ENCODE data around the gene PBLD.
"Not testable (repeated sequence)": the region's sequence is repeated elsewhere in the genome, so short reads cannot be mapped to it uniquely, and the experiment has no call there.

The PBLD gene

DNA sequence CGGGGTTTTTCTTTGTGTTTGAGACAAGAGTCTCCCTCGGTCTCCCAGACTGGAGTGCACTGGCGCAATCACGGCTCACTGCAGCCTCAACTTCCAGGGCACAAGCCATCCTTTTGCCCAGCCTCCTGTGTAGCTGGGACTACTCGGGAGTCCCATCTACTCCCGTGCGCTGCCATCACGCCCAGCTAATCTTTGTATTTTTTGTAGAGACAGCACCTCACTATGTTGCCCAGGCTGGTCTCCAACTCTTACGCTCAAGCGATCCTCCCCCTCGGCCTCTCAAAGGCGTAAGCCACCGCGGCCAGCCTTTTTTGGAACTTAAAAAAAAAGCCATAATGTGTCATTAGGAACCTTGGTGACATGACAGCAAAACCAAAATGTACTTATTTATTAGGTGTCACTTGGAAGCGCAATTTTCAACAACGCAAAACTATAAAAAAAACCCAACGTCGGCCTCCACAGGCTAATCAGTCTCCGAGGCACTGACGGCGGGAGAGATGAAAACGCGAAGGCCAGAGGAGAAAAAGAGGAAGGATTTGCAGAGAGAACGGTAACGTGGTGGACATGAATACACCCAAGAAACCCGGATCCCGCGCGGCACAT lies 1.8 kb downstream of the PBLD start:
- no peak overlapping the region for H3K27ac ChIP-seq (ENCODE audit: low read length)
- no peak for DNase-seq (ENCODE audit: low read depth, low spot score)
- H3K27me3 ChIP-seq (ENCODE audit: control insufficient read depth, insufficient read depth, low read length) = no peaks in the 10 kb centered on the region
- H3K4me1 ChIP-seq (ENCODE audit: control insufficient read depth, insufficient read depth, low read length) = no peaks in the 10 kb centered on the region
- H3K4me3 ChIP-seq (ENCODE audit: low read length) = peak overlapping the region; percentile 80
- no CpG with 5 or more reads among the region's 29 CpGs for WGBS (ENCODE audit: insufficient coverage, insufficient read length)
- no peaks in the 10 kb centered on the region for H3K9me3 ChIP-seq (ENCODE audit: control insufficient read depth, insufficient read depth, low read length)
- no peaks in the 10 kb centered on the region for H3K36me3 ChIP-seq (ENCODE audit: control insufficient read depth, insufficient read depth, low read length)

DNA sequence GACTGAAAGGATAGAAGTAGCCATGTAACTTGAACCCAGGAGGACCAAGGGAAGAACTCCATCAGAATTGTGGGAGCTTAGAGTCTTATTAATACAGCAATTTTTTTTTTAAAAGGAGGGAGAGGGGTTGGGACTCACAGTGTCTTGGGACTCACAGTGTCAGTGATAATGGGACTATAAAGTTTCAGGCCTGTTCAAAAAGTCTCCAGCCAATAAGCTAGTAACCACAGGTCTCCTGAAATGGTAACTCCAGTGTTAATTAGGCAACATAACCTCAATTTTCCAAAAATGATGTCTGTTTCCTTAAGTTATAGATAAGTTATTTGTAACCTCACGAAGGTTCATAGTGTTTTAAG lies 3.2 kb downstream of the PBLD start:
- H3K36me3 ChIP-seq (ENCODE audit: control insufficient read depth, insufficient read depth, low read length) = no peaks in the 10 kb centered on the region
- DNase-seq (ENCODE audit: low read depth, low spot score) = no peak
- WGBS (ENCODE audit: insufficient coverage, insufficient read length) = no CpG with 5 or more reads among the region's 1 CpG
- H3K27ac ChIP-seq (ENCODE audit: low read length) = no peak overlapping the region
- no peaks in the 10 kb centered on the region for H3K4me1 ChIP-seq (ENCODE audit: control insufficient read depth, insufficient read depth, low read length)
- no peaks in the 10 kb centered on the region for H3K27me3 ChIP-seq (ENCODE audit: control insufficient read depth, insufficient read depth, low read length)
- H3K4me3 ChIP-seq (ENCODE audit: low read length) = no peak overlapping the region
- H3K9me3 ChIP-seq (ENCODE audit: control insufficient read depth, insufficient read depth, low read length) = no peaks in the 10 kb centered on the region

DNA sequence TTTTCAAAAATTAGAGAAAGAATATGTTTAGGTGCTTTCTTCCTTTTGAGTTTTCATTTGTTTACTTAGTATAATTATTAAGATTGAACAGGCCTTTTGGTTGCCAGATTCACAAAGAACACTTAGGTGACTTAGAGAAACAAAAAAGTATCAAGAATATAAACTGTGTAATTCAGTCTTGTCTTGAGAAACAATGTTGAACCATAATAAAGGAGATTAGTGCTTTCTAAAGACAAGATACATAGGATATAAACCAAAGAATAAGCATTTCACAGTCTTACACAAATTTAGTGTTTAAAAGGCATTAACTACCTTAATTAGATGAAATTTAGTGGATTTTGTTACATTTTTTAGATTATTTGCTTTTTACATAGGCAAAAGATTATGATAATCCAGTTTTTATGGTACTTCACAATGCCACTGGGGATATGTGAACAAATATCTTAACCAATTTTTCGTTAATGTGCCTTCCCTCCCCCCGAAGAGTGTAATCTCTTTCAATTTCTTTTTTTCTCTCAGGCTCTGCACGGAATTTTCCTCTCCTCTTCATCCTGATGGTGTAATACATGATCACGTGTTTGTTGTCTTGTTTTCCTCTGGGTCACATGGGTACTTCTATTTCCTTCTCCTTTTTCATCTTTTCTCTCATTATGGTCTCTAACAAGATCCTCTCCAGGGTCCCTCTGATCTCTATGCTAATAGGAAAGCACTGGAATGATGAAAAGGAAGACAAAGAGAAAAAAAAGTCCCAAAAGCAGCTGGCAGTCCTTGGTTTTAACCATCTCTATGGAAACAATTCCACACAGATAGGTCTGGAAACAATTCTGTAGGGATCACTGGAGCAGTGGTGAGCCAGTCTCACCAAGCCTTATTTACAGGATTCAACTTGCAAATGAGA lies 4.6 kb downstream of the PBLD start:
- H3K36me3 ChIP-seq (ENCODE audit: control insufficient read depth, insufficient read depth, low read length) = no peaks in the 10 kb centered on the region
- no peaks in the 10 kb centered on the region for H3K9me3 ChIP-seq (ENCODE audit: control insufficient read depth, insufficient read depth, low read length)
- H3K4me1 ChIP-seq (ENCODE audit: control insufficient read depth, insufficient read depth, low read length) = no peaks in the 10 kb centered on the region
- no peak for DNase-seq (ENCODE audit: low read depth, low spot score)
- H3K27ac ChIP-seq (ENCODE audit: low read length) = no peak overlapping the region
- no CpG with 5 or more reads among the region's 4 CpGs for WGBS (ENCODE audit: insufficient coverage, insufficient read length)
- H3K27me3 ChIP-seq (ENCODE audit: control insufficient read depth, insufficient read depth, low read length) = no peaks in the 10 kb centered on the region
- no peak overlapping the region for H3K4me3 ChIP-seq (ENCODE audit: low read length)

DNA sequence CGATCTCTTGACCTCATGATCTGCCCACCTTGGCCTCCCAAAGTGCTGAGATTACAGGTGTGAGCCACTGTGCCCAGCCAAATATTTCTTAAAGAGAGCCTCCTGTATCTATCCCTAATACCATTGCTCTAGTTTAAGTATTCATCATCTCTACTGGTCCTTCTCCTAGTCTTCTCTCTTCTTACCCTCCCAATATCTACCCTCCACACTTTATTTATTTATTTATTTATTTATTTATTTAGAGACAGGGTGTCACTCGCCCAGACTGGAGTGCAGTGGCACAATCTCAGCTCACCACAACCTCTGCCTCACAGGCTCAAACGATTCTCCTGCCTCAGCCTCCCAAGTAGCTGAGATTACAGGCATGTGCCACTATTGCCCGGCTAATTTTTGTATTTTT lies 8.3 kb downstream of the PBLD start:
- H3K4me3 ChIP-seq (ENCODE audit: low read length); H3K4me1 ChIP-seq (ENCODE audit: control insufficient read depth, insufficient read depth, low read length); H3K36me3 ChIP-seq (ENCODE audit: control insufficient read depth, insufficient read depth, low read length); H3K27ac ChIP-seq (ENCODE audit: low read length); H3K9me3 ChIP-seq (ENCODE audit: control insufficient read depth, insufficient read depth, low read length); H3K27me3 ChIP-seq (ENCODE audit: control insufficient read depth, insufficient read depth, low read length); DNase-seq (ENCODE audit: low read depth, low spot score): not testable (repeated sequence)
- WGBS (ENCODE audit: insufficient coverage, insufficient read length) = no CpG with 5 or more reads among the region's 4 CpGs

DNA sequence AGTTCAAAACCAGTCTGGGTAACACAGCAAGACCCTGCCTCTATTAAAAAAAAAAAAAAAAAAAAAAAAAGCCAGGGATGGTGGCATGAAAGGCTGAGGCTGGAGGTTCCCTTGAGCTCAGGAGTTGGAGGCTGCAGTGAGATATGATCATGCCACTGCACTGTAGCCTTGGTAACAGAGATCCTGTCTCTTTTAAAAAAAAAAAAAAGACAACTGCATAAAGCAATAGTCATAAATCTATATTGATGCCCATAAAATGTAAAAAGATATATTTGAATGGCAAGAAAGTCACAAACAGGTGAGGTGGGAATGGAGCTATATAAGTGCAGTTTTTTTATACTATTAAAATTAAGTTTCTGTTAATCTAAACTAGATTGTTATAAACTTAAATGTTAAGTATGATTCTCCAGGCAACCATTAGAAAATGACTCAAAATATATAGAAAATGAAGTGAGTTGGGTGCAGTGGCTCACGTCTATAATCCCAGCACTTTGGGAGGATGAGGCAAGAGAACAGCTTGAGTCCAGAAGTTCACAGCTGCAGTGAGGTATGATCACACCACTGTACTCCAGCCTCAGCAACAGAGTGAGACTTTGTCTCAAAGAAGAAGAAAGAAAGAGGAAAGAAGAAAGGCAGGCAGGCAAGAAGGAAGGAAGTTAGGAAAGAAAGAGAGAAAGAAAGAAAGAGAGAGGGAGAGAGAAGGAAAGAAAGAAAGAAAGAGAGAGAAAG lies 14.2 kb downstream of the PBLD start:
- no CpG with 5 or more reads among the region's 1 CpG for WGBS (ENCODE audit: insufficient coverage, insufficient read length)
- no peaks in the 10 kb centered on the region for H3K36me3 ChIP-seq (ENCODE audit: control insufficient read depth, insufficient read depth, low read length)

DNA sequence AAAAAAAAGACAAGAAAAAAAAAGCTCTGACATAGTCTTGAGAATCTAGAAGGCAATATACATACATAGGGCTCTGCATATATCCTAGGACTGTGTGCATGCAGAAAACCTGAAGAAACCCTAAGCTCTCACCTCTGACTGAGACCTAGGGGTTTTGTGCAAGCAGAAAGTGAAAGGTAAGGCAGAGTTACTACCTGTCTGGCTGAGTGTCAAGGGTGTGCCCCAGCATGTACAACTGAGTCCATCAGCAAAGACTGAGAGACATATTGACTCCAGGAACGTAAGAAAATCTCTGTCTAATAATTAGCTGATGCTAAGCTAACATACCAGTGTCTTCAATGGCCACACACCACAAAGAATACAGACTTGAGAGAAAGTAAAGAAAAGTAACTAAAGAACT lies 17.1 kb downstream of the PBLD start:
- Histone ChIP-seq H3K27ac (ENCODE audit: low read length) (no peak overlapping the region), H3K9me3 (ENCODE audit: control insufficient read depth, insufficient read depth, low read length) (no peaks in the 10 kb centered on the region)
- WGBS (ENCODE audit: insufficient coverage, insufficient read length) = no CpG with 5 or more reads among the region's 1 CpG

More for the DNA sequence above, 14.2 kb downstream of the PBLD start:
- H3K27ac ChIP-seq (ENCODE audit: low read length) = no peak overlapping the region
- H3K4me1 ChIP-seq (ENCODE audit: control insufficient read depth, insufficient read depth, low read length) = no peaks in the 10 kb centered on the region; the same call in 1 of the 2 replicates
- DNase-seq (ENCODE audit: low read depth, low spot score) = no peak
- H3K4me3 ChIP-seq (ENCODE audit: low read length) = no peak overlapping the region
- H3K9me3 ChIP-seq (ENCODE audit: control insufficient read depth, insufficient read depth, low read length) = no peaks in the 10 kb centered on the region
- no peaks in the 10 kb centered on the region for H3K27me3 ChIP-seq (ENCODE audit: control insufficient read depth, insufficient read depth, low read length)

DNA sequence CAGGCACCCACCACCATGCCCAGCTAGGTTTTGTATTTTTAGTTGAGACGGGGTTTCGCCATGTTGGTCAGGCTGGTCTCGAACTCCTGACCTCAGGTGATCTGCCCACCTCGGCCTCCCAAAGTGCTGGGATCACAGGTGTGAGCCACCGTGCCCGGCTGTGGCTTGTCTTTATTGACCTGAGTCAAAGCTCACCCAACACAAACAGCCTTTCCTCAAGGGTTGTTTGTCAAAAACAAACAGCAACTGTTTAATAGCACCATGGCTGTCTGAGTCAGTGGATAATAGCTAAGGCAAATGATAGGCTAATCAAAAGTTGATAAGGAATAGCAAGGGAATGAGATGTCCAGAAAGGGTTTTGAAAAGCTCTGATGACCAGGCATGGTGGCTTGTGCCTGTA lies 17.8 kb downstream of the PBLD start:
- WGBS (ENCODE audit: insufficient coverage, insufficient read length) = no CpG with 5 or more reads among the region's 6 CpGs
- not testable (repeated sequence) for H3K27ac ChIP-seq (ENCODE audit: low read length); H3K9me3 ChIP-seq (ENCODE audit: control insufficient read depth, insufficient read depth, low read length); H3K27me3 ChIP-seq (ENCODE audit: control insufficient read depth, insufficient read depth, low read length); H3K4me3 ChIP-seq (ENCODE audit: low read length); H3K4me1 ChIP-seq (ENCODE audit: control insufficient read depth, insufficient read depth, low read length); H3K36me3 ChIP-seq (ENCODE audit: control insufficient read depth, insufficient read depth, low read length); DNase-seq (ENCODE audit: low read depth, low spot score)

More for the DNA sequence above, 17.1 kb downstream of the PBLD start:
- Histone ChIP-seq H3K36me3 (ENCODE audit: control insufficient read depth, insufficient read depth, low read length) (no peaks in the 10 kb centered on the region), H3K4me3 (ENCODE audit: low read length) (no peak overlapping the region), H3K27me3 (ENCODE audit: control insufficient read depth, insufficient read depth, low read length) (no peaks in the 10 kb centered on the region), H3K4me1 (ENCODE audit: control insufficient read depth, insufficient read depth, low read length) (no peaks in the 10 kb centered on the region; the same call in 1 of the 2 replicates)
- DNase-seq (ENCODE audit: low read depth, low spot score) = no peak

DNA sequence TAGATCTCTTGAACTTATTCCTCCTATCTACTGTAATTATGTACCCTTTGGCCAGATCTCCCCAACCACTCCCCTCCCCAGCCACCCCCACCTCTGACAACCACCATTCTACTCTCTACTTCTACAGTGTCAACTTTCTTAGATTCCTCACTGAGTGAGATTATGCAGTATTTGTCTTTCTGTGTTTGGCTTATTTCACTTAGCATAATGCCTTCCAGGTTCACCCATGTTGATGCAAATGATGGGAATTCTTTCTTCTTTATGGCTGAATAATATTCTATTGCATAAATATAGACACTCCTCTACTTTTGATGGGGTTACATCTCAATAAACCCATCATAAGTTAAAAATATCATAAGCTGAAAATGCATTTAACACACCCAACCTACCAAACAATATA lies 22.2 kb downstream of the PBLD start:
- H3K27me3 ChIP-seq (ENCODE audit: control insufficient read depth, insufficient read depth, low read length) = no peaks in the 10 kb centered on the region
- no peak for DNase-seq (ENCODE audit: low read depth, low spot score)
- no peaks in the 10 kb centered on the region for H3K9me3 ChIP-seq (ENCODE audit: control insufficient read depth, insufficient read depth, low read length)
- no peak overlapping the region for H3K4me3 ChIP-seq (ENCODE audit: low read length)
- no peaks in the 10 kb centered on the region for H3K36me3 ChIP-seq (ENCODE audit: control insufficient read depth, insufficient read depth, low read length)
- H3K4me1 ChIP-seq (ENCODE audit: control insufficient read depth, insufficient read depth, low read length) = no peaks in the 10 kb centered on the region
- H3K27ac ChIP-seq (ENCODE audit: low read length) = no peak overlapping the region

DNA sequence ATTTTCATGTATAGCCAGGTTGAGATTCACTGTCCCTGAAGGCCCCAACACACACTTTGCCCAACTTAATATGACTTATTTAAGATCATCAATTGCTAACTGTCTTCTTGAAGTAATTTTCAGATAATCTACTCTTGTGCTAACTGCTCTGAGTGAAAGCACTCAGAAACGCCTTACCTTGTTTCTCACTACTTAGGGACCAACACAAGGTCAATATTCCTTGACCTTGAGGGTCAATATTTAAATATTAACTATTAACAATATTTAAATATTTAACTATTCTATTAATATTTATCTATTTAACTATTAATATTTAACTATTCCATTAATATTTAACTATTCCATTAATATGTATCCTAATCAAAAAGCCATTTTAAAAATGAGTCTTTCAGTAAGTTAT lies 26.9 kb downstream of the PBLD start:
- Histone ChIP-seq H3K9me3 (ENCODE audit: control insufficient read depth, insufficient read depth, low read length) (no peaks in the 10 kb centered on the region), H3K4me1 (ENCODE audit: control insufficient read depth, insufficient read depth, low read length) (no peaks in the 10 kb centered on the region), H3K27me3 (ENCODE audit: control insufficient read depth, insufficient read depth, low read length) (no peaks in the 10 kb centered on the region), H3K27ac (ENCODE audit: low read length) (no peak overlapping the region), H3K36me3 (ENCODE audit: control insufficient read depth, insufficient read depth, low read length) (no peaks in the 10 kb centered on the region), H3K4me3 (ENCODE audit: low read length) (no peak overlapping the region)
- WGBS (ENCODE audit: insufficient coverage, insufficient read length) = no CpG with 5 or more reads among the region's 1 CpG
- DNase-seq (ENCODE audit: low read depth, low spot score) = no peak

DNA sequence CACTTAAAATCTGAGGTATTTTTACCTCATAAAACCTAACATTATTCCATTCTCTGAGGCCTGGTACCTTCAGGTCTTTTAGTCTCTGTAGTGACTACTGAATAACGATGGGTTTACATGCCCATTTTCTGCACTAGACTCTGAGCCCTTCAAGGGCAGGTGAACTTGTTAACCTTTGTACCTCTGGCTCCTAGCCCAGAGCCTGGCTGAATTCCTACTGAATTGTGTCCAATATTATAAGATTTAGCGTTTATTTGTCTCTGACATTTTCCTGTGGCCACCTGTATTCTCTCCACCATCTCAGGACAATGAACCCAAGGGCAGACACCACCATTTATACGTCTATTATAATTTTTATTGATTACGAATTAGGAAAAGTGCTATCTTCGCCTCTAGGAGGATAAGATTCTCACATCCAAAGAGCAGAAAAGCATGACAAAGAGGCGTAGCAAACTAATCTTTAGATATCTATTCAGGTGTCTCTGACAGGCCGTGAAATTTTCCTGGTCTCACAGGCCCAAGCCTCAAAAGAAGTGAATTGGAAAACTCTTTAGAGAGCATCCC lies 28.8 kb downstream of the PBLD start:
- no peaks in the 10 kb centered on the region for H3K36me3 ChIP-seq (ENCODE audit: control insufficient read depth, insufficient read depth, low read length)

More for the DNA sequence above, 28.8 kb downstream of the PBLD start:
- Histone ChIP-seq H3K27ac (ENCODE audit: low read length) (no peak overlapping the region), H3K4me1 (ENCODE audit: control insufficient read depth, insufficient read depth, low read length) (no peaks in the 10 kb centered on the region), H3K27me3 (ENCODE audit: control insufficient read depth, insufficient read depth, low read length) (no peaks in the 10 kb centered on the region), H3K4me3 (ENCODE audit: low read length) (no peak overlapping the region), H3K9me3 (ENCODE audit: control insufficient read depth, insufficient read depth, low read length) (no peaks in the 10 kb centered on the region)
- no CpG with 5 or more reads among the region's 7 CpGs for WGBS (ENCODE audit: insufficient coverage, insufficient read length)
- DNase-seq (ENCODE audit: low read depth, low spot score) = no peak
